Ovary (tissue), 3 donors: ENCODE data around the gene ATP13A2.

Experiments used
- CTCF ChIP-seq, 3 donors: fragments of 450-650 bp in 2 of 3; fragments of 200-600 bp in 1 of 3; IDR thresholded peaks; one replicate each; pipeline versions ENCODE4 v1.5.1 to v1.8.0; 2016 to 2022; ENCODE audit warnings: antibody characterized with exemption in 3 of 3, mild to moderate bottlenecking in 1 of 3
- POLR2A ChIP-seq: fragments of 450-650 bp; IDR thresholded peaks from one replicate; pipeline ENCODE4 v1.6.1; 2017; ENCODE audit warnings: antibody characterized with exemption, mild to moderate bottlenecking, moderate library complexity
- donor health status: DM: no; HTN: no; CAD: no.

GRCh38 chr1:17027900-17028299, 16.2 kb upstream of the ATP13A2 start:
- TF ChIP-seq POLR2A, result no peak
- TF ChIP-seq CTCF (IDR thresholded peaks at IDR 0.05), result no peak
